ENCODE data around the gene IRF8.

DNA sequence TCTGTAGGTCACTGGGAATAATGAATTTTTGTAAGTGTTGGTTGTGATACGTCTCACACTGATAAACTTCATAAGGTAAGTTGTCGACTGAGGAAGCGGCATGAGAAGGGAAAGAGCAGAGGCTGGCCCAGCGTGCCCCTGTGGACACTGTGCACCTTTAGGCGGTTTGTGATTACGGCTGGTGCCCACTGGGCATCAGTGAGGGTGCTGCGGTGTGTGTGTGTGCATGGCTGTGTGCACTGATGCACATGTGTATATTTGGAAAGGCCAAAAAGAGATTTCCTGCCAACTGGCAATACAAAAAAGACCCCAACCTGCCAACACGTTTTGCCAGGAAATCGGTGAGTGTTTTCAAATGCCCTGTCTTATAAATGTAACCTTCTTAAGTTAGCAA is 11.9 kb downstream of the IRF8 start:
- no peak for TF ChIP-seq TAF1 (IDR thresholded peaks at IDR 0.05; ENCODE audit: borderline replicate concordance, insufficient read depth, low read length)
- TF ChIP-seq POLR2AphosphoS5 (IDR thresholded peaks at IDR 0.05; ENCODE audit: low read depth, low read length), result no peak
- TF ChIP-seq, protein P1, sequence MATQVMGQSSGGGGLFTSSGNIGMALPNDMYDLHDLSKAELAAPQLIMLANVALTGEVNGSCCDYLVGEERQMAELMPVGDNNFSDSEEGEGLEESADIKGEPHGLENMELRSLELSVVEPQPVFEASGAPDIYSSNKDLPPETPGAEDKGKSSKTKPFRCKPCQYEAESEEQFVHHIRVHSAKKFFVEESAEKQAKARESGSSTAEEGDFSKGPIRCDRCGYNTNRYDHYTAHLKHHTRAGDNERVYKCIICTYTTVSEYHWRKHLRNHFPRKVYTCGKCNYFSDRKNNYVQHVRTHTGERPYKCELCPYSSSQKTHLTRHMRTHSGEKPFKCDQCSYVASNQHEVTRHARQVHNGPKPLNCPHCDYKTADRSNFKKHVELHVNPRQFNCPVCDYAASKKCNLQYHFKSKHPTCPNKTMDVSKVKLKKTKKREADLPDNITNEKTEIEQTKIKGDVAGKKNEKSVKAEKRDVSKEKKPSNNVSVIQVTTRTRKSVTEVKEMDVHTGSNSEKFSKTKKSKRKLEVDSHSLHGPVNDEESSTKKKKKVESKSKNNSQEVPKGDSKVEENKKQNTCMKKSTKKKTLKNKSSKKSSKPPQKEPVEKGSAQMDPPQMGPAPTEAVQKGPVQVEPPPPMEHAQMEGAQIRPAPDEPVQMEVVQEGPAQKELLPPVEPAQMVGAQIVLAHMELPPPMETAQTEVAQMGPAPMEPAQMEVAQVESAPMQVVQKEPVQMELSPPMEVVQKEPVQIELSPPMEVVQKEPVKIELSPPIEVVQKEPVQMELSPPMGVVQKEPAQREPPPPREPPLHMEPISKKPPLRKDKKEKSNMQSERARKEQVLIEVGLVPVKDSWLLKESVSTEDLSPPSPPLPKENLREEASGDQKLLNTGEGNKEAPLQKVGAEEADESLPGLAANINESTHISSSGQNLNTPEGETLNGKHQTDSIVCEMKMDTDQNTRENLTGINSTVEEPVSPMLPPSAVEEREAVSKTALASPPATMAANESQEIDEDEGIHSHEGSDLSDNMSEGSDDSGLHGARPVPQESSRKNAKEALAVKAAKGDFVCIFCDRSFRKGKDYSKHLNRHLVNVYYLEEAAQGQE (IDR thresholded peaks at IDR 0.05; ENCODE audit: insufficient read depth in 1 of 2, low read depth in 2 of 2, low read length in 2 of 2), result no peak
- TF ChIP-seq SIN3A (IDR thresholded peaks at IDR 0.05; ENCODE audit: borderline replicate concordance, insufficient read depth, low read length), result no peak
